ENCODE data around the gene TMEM187. TPM values are rescaled to one million over a fixed set of nuclear protein-coding genes. Genes with fewer than 3 reads are reported as not detected.

TMEM187 gene
- total RNA-seq, 1 experiment from 2014 or later, result 9.4 TPM

DNA sequence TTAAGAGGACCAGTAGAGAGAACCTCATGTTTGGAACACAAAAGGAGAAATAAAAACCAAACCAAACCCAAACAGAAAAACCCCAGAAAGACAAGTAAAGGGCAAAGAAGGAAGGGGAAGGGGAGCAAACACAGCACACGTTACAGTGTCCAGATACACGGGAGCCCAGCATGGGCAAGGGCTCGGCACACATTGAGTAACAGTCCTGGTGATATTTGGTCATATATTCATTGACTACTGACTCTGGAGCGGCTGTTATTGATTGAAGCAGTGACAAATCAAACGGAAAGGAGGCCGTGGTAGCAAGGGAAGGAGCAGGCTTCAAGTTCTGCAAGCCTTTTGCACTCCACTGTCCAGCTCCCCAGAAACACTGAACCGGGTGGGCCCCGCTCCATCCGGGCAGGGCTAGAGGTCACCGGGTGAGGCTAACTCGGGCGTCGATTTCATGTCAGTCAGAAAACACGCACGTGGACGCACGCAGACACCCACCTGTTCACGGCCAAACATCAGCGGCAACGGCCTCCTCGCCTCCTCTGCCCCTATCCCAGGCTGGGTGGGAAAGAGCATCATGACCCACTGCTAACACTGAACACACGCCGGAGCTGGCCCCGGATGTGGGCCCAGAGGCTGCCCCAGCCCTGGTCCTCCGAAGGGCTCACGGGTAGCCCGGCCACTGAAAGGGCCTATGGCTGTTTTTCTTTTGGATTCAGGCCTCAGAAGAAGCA is 50.9 kb downstream of the TMEM187 start:
- CTCF ChIA-PET, result no interaction called here
- H3K4me1 Mint-ChIP-seq (ENCODE audit: low read depth, unreplicated experiment), result no peaks in the 10 kb centered on the region
- no peaks in the 10 kb centered on the region for H3K27me3 Mint-ChIP-seq (ENCODE audit: unreplicated experiment)
- no peak for DNase-seq
- no peak overlapping the region for H3K27ac Mint-ChIP-seq (ENCODE audit: unreplicated experiment)
- H3K9me3 Mint-ChIP-seq (ENCODE audit: low read depth, unreplicated experiment), result no peaks in the 10 kb centered on the region
- no TSS peak for BruUV-seq (replicated peaks)
- intact Hi-C loops (cut with micrococcal nuclease; ENCODE audit: unreplicated experiment), result no loop called here
- H3K4me3 Mint-ChIP-seq (ENCODE audit: low read depth, unreplicated experiment), result no peak overlapping the region
- peaks cover 35% of the 10 kb centered on the region for H3K36me3 Mint-ChIP-seq (ENCODE audit: insufficient read depth, unreplicated experiment)
- TF ChIP-seq, protein P1, sequence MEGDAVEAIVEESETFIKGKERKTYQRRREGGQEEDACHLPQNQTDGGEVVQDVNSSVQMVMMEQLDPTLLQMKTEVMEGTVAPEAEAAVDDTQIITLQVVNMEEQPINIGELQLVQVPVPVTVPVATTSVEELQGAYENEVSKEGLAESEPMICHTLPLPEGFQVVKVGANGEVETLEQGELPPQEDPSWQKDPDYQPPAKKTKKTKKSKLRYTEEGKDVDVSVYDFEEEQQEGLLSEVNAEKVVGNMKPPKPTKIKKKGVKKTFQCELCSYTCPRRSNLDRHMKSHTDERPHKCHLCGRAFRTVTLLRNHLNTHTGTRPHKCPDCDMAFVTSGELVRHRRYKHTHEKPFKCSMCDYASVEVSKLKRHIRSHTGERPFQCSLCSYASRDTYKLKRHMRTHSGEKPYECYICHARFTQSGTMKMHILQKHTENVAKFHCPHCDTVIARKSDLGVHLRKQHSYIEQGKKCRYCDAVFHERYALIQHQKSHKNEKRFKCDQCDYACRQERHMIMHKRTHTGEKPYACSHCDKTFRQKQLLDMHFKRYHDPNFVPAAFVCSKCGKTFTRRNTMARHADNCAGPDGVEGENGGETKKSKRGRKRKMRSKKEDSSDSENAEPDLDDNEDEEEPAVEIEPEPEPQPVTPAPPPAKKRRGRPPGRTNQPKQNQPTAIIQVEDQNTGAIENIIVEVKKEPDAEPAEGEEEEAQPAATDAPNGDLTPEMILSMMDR (IDR thresholded peaks at IDR 0.05; ENCODE audit: unreplicated experiment), result no peak

- Mint-ChIP-seq H3K27me3 (ENCODE audit: unreplicated experiment) (no peaks in the 10 kb centered on the region), H3K4me3 (ENCODE audit: low read depth, unreplicated experiment) (no peak overlapping the region), H3K27ac (ENCODE audit: unreplicated experiment) (no peak overlapping the region), H3K4me1 (ENCODE audit: low read depth, unreplicated experiment) (no peaks in the 10 kb centered on the region), H3K9me3 (ENCODE audit: low read depth, unreplicated experiment) (no peaks in the 10 kb centered on the region), H3K36me3 (ENCODE audit: insufficient read depth, unreplicated experiment) (peaks cover 28% of the 10 kb centered on the region)
- CTCF ChIA-PET, result no interaction called here
- TF ChIP-seq, protein P1 (IDR thresholded peaks at IDR 0.05; ENCODE audit: unreplicated experiment), result no peak
- no peak for DNase-seq
- intact Hi-C loops (cut with micrococcal nuclease; ENCODE audit: unreplicated experiment), result no loop called here
- no TSS peak for BruUV-seq (replicated peaks)
Measured at GRCh38 chrX:154024271-154024670, 51.7 kb downstream of the TMEM187 start.

DNA sequence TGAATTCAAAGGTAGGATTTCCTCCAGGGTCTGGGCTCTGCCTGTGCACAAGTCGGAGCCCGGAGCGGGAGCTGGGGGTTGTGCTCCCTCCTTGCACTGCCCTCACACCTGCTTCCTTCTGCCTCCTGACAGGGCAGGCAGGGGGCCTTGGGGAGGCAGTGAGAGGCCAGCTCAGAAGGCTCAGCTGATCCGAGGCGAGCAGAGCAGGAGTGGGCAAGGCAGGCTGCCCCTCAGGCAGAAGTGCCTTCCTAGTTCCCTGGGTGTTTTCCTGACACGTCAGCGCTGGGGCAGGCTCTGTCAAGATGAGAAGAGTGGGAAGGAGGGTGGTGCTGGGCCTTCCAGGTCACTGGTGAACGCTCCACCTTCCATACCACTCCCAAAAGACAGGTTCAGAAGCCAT is 52.7 kb downstream of the TMEM187 start:
- Mint-ChIP-seq H3K27ac (ENCODE audit: unreplicated experiment) (no peak overlapping the region), H3K4me1 (ENCODE audit: low read depth, unreplicated experiment) (no peaks in the 10 kb centered on the region), H3K36me3 (ENCODE audit: insufficient read depth, unreplicated experiment) (peaks cover 24% of the 10 kb centered on the region), H3K9me3 (ENCODE audit: low read depth, unreplicated experiment) (no peaks in the 10 kb centered on the region), H3K27me3 (ENCODE audit: unreplicated experiment) (no peaks in the 10 kb centered on the region), H3K4me3 (ENCODE audit: low read depth, unreplicated experiment) (no peak overlapping the region)
- CTCF ChIA-PET, result no interaction called here
- DNase-seq, result no peak
- intact Hi-C loops (cut with micrococcal nuclease; ENCODE audit: unreplicated experiment), result no loop called here
- BruUV-seq (replicated peaks), result no TSS peak
- TF ChIP-seq, protein P1 (IDR thresholded peaks at IDR 0.05; ENCODE audit: unreplicated experiment), result no peak

DNA sequence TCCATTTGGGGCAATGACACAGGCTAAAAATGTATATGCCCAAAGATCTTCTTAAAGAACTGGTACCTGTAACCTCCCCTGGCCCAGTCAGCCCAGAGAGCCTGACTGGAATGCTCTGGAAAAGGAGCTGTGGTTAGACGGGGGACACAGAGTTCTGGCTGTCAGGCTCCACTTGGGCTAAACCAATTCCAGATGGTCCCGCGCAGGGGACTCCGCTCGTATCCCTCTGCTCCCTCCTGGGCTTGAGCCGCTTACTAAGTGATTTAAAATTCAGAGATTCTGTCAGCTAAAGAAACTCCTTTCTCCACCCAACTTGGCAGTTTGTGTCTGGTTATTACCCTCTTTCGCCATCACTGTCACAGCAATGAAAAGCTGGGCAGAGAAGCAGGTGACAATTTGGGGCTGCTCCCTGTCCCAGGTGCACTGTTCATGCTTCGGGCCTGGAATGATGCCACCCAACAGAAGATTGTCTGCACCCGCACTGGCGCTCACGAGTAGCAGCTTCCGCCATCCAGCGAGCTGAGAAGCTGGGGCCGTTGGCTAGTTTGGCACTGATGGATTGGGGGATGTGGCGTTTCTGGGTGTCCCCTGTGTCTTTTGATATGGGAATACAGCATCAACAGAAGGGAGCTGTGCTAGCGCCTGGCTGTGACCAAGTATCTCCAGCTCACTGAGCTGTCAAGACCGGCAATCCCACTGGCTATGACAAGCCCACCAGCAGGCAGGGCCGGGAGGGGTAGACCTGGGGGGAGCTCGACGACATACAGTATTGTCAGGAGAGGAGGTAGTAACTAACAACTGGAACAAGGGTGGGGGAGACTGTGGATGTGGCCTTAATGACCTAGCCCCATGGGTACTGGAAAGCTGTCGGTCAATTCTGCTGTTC is 53.8 kb downstream of the TMEM187 start:
- no peaks in the 10 kb centered on the region for H3K9me3 Mint-ChIP-seq (ENCODE audit: low read depth, unreplicated experiment)
- BruUV-seq (replicated peaks), result no TSS peak
- no peaks in the 10 kb centered on the region for H3K27me3 Mint-ChIP-seq (ENCODE audit: unreplicated experiment)
- no peak for DNase-seq
- H3K4me1 Mint-ChIP-seq (ENCODE audit: low read depth, unreplicated experiment), result no peaks in the 10 kb centered on the region
- H3K4me3 Mint-ChIP-seq (ENCODE audit: low read depth, unreplicated experiment), result no peak overlapping the region
- CTCF ChIA-PET, result no interaction called here
- intact Hi-C loops (cut with micrococcal nuclease; ENCODE audit: unreplicated experiment), result no loop called here
- no peak overlapping the region for H3K27ac Mint-ChIP-seq (ENCODE audit: unreplicated experiment)
- H3K36me3 Mint-ChIP-seq (ENCODE audit: insufficient read depth, unreplicated experiment), result peaks cover 22% of the 10 kb centered on the region
- TF ChIP-seq, protein P1 (IDR thresholded peaks at IDR 0.05; ENCODE audit: unreplicated experiment), result no peak
